ENCODE results near the gene ABHD10.
A peak's percentile ranks its signal among the peaks of the same experiment; 100 is the strongest.

The ABHD10 gene

GRCh38 chr3:112002096-112002971 is 23.5 kb downstream of the ABHD10 start:
- DNase-seq = no peak

GRCh38 chr3:112003321-112004080 is 24.7 kb downstream of the ABHD10 start:
- no peak for DNase-seq

- DNase-seq = no peak
These were observed 25.4 kb downstream of the ABHD10 start for GRCh38 chr3:112004187-112004586.

GRCh38 chr3:112004669-112005068 is 25.8 kb downstream of the ABHD10 start:
- DNase-seq = no peak

- DNase-seq = no peak
These were observed 26.4 kb downstream of the ABHD10 start for GRCh38 chr3:112005091-112005672.

- DNase-seq = no peak
These were observed 28.8 kb downstream of the ABHD10 start for GRCh38 chr3:112007633-112008032.

- DNase-seq = no peak
These were observed 30.8 kb downstream of the ABHD10 start for GRCh38 chr3:112009670-112010069.

- peak in 1 of 2 experiments; percentile 25 for DNase-seq
These were observed 31.8 kb downstream of the ABHD10 start for GRCh38 chr3:112010636-112011035.

- no peak for DNase-seq
These were observed 32.6 kb downstream of the ABHD10 start for GRCh38 chr3:112011376-112011940.

GRCh38 chr3:112012205-112012992 is 33.6 kb downstream of the ABHD10 start:
- no peak for DNase-seq

- no peak for DNase-seq
These were observed 34.4 kb downstream of the ABHD10 start for GRCh38 chr3:112013058-112013783.

- DNase-seq = no peak
These were observed 34.9 kb downstream of the ABHD10 start for GRCh38 chr3:112013784-112014143.

- DNase-seq = no peak
These were observed 38.3 kb downstream of the ABHD10 start for GRCh38 chr3:112017091-112017490.

GRCh38 chr3:112018712-112019111 is 39.9 kb downstream of the ABHD10 start:
- no peak for DNase-seq

GRCh38 chr3:112019716-112020115 is 40.9 kb downstream of the ABHD10 start:
- DNase-seq = no peak

- no peak for DNase-seq
These were observed 41.9 kb downstream of the ABHD10 start for GRCh38 chr3:112020674-112021085.

- no peak for DNase-seq
These were observed 48.3 kb downstream of the ABHD10 start for GRCh38 chr3:112027142-112027541.

- peak; percentile 73 to 80 for DNase-seq
These were observed 49.0 kb downstream of the ABHD10 start for GRCh38 chr3:112027826-112028225.

- DNase-seq = no peak
These were observed 52.1 kb downstream of the ABHD10 start for GRCh38 chr3:112030901-112031300.

GRCh38 chr3:112032098-112032731 is 53.4 kb downstream of the ABHD10 start:
- peak; percentile 17 to 56 for DNase-seq

GRCh38 chr3:112034436-112034835 is 55.6 kb downstream of the ABHD10 start, which contains the start of gene TMPRSS7:
TMPRSS7 (plus strand) TSS chr3:112034736; CDS start chr3:112034846, 110 bp downstream.
- no peak for DNase-seq

All from NCI-H187 (cell line).